Common myeloid progenitor, CD34-positive (primary cell): ENCODE measurements around the gene TGFBRAP1.
A peak's percentile ranks its signal among the peaks of the same experiment; 100 is the strongest.

Source experiments
- CTCF ChIA-PET: fragments of 350-600 bp; sonication (Branson Sonifier 250); formaldehyde crosslinking; loops from one replicate; lab custom pipeline; 2021; ENCODE audit warnings: antibody characterized with exemption; lab: Charles Lee
- POLR2A ChIA-PET: fragments of 350-600 bp; sonication (Branson Sonifier 250); formaldehyde crosslinking; loops from one replicate; lab custom pipeline; 2021; ENCODE audit warnings: antibody characterized with exemption; lab: Charles Lee
- DNase-seq, 3 donors: peaks; one replicate each; pipeline versions ENCODE4 v3.0.0 to v3.0.0-alpha.2; 2013
- H3K27ac ChIP-seq, 2 experiments: 1 replicate in 1 of 2; 2 replicates in 1 of 2; pipeline ENCODE4 v1.7.0; 2013; ENCODE audit warnings: inconsistent platforms in 2 of 2, low read length in 2 of 2, mild to moderate bottlenecking in 2 of 2, low read depth in 1 of 2, moderate library complexity in 1 of 2; ENCODE audit not compliant: severe bottlenecking in 2 of 2, insufficient read depth in 1 of 2, poor library complexity in 1 of 2
- H3K27me3 ChIP-seq, 5 experiments: replicated peaks in 2 of 5; 1 replicate in 3 of 5; 2 replicates in 2 of 5; pipeline versions ENCODE4 v1.6.1 to v1.7.0; 2013; ENCODE audit warnings: low read length in 4 of 5, mild to moderate bottlenecking in 2 of 5, moderate library complexity in 2 of 5, inconsistent platforms in 1 of 5; ENCODE audit not compliant: insufficient read depth in 5 of 5, control insufficient read depth in 4 of 5
- H3K36me3 ChIP-seq, 4 experiments: 1 replicate in 2 of 4; 2 replicates in 2 of 4; pipeline versions ENCODE4 v1.6.1 to v1.7.0; 2013; ENCODE audit warnings: low read length in 3 of 4, control low read depth in 1 of 4, mild to moderate bottlenecking in 1 of 4; ENCODE audit not compliant: control insufficient read depth in 4 of 4, insufficient read depth in 4 of 4
- H3K4me1 ChIP-seq, 4 experiments: 1 replicate in 3 of 4; 2 replicates in 1 of 4; pipeline versions ENCODE4 v1.6.1 to v1.7.1; 2013; ENCODE audit warnings: low read length in 3 of 4, mild to moderate bottlenecking in 3 of 4, control low read depth in 1 of 4, inconsistent platforms in 1 of 4, moderate library complexity in 1 of 4; ENCODE audit not compliant: control insufficient read depth in 4 of 4, insufficient read depth in 4 of 4; ENCODE audit errors: control extremely low read depth in 1 of 4
- H3K4me3 ChIP-seq, 7 experiments: 1 replicate in 4 of 7; 2 replicates in 3 of 7; pipeline versions ENCODE4 v1.5.1 to v1.7.0; 2013; ENCODE audit warnings: mild to moderate bottlenecking in 7 of 7, low read length in 6 of 7, moderate library complexity in 6 of 7, inconsistent platforms in 2 of 7, low read depth in 2 of 7, control low read depth in 1 of 7; ENCODE audit not compliant: insufficient read depth in 4 of 7, control insufficient read depth in 1 of 7; ENCODE audit errors: extremely low read depth in 1 of 7
- H3K9me3 ChIP-seq, 5 experiments: 1 replicate in 4 of 5; 2 replicates in 1 of 5; pipeline versions ENCODE4 v1.6.1 to v1.7.1; 2013; ENCODE audit warnings: low read length in 4 of 5, mild to moderate bottlenecking in 2 of 5, inconsistent platforms in 1 of 5, low read depth in 1 of 5, moderate library complexity in 1 of 5; ENCODE audit not compliant: control insufficient read depth in 4 of 5, insufficient read depth in 2 of 5; ENCODE audit errors: control extremely low read depth in 1 of 5
- WGBS: methylation state at CpG from one replicate; pipeline ENCODE4 v1.1.5; 2013; ENCODE audit not compliant: insufficient coverage; 5-methylcytosine and 5-hydroxymethylcytosine counted together

TGFBRAP1 gene

DNA sequence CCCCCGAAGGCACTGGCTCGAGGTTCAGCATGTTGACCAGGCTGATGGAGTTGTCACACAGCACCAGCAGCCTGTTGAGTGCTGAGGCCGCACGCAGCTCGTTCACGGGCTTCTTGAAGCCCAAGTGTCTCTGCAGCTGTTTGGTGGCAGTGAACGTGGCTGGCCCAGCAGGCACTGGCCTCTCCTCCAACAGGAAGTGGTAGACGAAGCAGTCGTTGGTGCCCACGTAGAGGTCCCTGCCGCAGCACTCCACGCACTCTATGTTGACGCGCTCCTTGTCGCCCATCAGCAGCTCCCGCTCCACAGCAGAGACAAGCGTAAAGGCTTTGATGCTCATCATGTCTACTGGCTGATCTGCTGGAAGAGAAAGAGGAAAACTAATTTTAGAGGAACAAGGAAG lies 21.6 kb downstream of the TGFBRAP1 start:
- 79% methylated on average over 16 of the region's 17 CpGs for WGBS

DNA sequence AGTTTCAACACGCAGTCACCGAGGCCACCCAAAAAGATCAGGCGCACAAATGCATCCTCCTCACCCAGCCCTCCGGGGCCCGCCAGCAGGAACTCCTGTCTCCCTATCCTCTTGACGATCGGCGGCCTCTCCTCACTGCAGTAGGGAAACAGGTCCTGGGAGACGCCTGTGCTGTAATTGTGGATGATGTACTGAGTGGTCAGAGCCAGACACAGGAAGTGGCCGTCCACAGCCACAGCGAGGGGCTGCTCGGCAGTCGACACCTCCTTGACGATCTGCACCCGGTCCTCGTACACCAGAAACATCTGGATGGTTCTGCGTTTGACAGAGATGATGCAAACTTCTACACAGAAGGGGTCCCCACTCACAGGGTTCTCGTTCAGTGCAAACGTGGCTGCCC lies 22.0 kb downstream of the TGFBRAP1 start:
- H3K9me3 ChIP-seq, result no peaks in the 10 kb centered on the region
- 95% methylated on average over 11 of the region's 19 CpGs for WGBS
- peak overlapping the region in 1 of 2 experiments; percentile 55 for H3K27ac ChIP-seq
- H3K4me1 ChIP-seq, result peaks cover 0 to 33% (median 26%) of the 10 kb centered on the region in 4 experiments
- no peaks in the 10 kb centered on the region for H3K27me3 ChIP-seq
- H3K36me3 ChIP-seq, result peaks cover 6 to 55% (median 37%) of the 10 kb centered on the region in 4 experiments
- no peak overlapping the region for H3K4me3 ChIP-seq
- ChIA-PET CTCF (interaction anchor here (1.5 to 6.4 kb wide), 2 partner anchors 13 to 28 kb away, joined by 4 to 40 read pairs; no protein-coding TSS in a partner anchor), POLR2A (no interaction called here)
- DNase-seq, result no peak

More for the DNA sequence above, 21.6 kb downstream of the TGFBRAP1 start:
- H3K9me3 ChIP-seq, result no peaks in the 10 kb centered on the region
- H3K36me3 ChIP-seq, result peaks cover 6 to 51% (median 37%) of the 10 kb centered on the region in 4 experiments
- CTCF ChIA-PET, result interaction anchor here (1.5 to 6.4 kb wide), 3 partner anchors 14 to 28 kb away, joined by 4 to 40 read pairs (median 10); partner anchors contain the start of gene TGFBRAP1
- POLR2A ChIA-PET, result no interaction called here
- H3K4me1 ChIP-seq, result peaks cover 0 to 33% (median 25%) of the 10 kb centered on the region in 4 experiments
- H3K27me3 ChIP-seq, result no peaks in the 10 kb centered on the region
- DNase-seq, result no peak
- H3K27ac ChIP-seq, result peak overlapping the region in 1 of 2 experiments; percentile 55
- H3K4me3 ChIP-seq, result no peak overlapping the region

DNA sequence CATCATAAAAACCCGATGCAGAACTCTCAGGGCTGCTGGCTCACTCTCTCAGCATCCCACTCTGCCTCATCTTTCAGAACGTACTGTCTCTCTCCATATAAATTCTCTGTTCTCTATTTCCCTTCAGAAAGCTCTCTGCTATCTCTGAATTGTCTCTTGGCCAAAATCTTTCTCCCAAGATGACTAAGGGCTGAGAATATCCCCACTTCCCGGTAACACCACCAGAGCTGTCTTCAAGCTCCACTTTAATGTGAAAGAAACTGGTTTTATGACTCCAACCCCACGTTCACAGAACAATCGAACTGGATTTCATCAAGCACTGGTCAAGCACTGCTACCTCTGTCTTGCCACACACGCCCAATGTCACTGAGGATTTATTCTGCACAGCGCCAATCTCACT lies 22.4 kb downstream of the TGFBRAP1 start:
- H3K27me3 ChIP-seq, result no peaks in the 10 kb centered on the region
- 97% methylated on average over 7 of the region's 7 CpGs for WGBS
- peaks cover 6 to 56% (median 37%) of the 10 kb centered on the region in 4 experiments for H3K36me3 ChIP-seq
- POLR2A ChIA-PET, result no interaction called here
- no peak for DNase-seq
- H3K27ac ChIP-seq, result peak overlapping the region in 1 of 2 experiments; percentile 55
- no peaks in the 10 kb centered on the region for H3K9me3 ChIP-seq
- CTCF ChIA-PET, result interaction anchor here (1.2 to 6.4 kb wide), 2 partner anchors 13 to 21 kb away, joined by 3 to 40 read pairs; no protein-coding TSS in a partner anchor
- no peak overlapping the region for H3K4me3 ChIP-seq
- peaks cover 0 to 33% (median 28%) of the 10 kb centered on the region in 4 experiments for H3K4me1 ChIP-seq

DNA sequence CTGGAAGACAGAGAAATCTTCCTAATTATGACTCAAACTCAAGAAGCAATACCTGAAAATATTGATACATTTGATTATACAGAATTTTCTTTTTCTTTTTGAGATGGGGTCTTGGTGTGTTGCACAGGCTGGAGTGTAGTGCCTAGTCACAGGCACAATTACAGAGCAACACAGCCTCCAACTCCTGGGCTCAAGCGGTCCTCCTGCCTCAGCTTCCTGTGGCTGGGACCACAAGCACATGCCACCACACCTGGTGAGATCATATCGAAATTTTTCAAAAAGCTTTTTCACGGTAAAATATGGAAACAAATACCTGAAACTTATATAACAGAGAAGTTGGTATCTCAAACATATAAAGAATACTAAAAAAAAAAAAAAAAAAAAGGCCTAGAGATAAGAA lies 27.9 kb downstream of the TGFBRAP1 start:
- no peak overlapping the region for H3K4me3 ChIP-seq
- POLR2A ChIA-PET, result no interaction called here
- H3K27me3 ChIP-seq, result no peaks in the 10 kb centered on the region
- H3K36me3 ChIP-seq, result peaks cover 17 to 69% (median 32%) of the 10 kb centered on the region in 4 experiments
- peaks cover 0 to 24% (median 9%) of the 10 kb centered on the region in 4 experiments for H3K4me1 ChIP-seq
- H3K9me3 ChIP-seq, result no peaks in the 10 kb centered on the region
- 83% methylated on average over 1 of the region's 3 CpGs for WGBS
- CTCF ChIA-PET, result interaction anchor here (0.5 to 2.7 kb wide), 5 partner anchors 14 to 828 kb away, joined by 3 to 7 read pairs (median 4); no protein-coding TSS in a partner anchor
- peak in 1 of 3 donors; percentile 42 for DNase-seq
- H3K27ac ChIP-seq, result no peak overlapping the region

DNA sequence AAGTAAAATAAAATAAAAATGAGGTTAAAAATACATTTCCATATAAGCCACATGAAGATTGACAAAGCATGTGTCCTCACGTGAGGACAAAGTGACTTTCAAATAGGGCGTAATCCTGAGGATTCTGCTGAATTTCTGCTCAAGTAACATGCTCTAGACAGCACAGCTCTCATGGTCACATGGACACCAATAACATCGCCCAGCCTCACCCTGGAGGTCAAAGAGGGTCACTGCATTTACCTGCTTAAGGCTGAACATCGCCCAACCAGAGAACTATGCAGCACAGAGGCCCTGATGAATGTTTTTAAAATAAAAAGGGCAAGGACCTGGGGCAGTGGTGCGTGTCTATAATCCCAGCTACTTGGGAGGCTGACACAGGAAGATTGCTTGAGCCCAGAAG lies 30.2 kb downstream of the TGFBRAP1 start:
- WGBS, result 96% methylated on average over 3 of the region's 5 CpGs
- ChIA-PET POLR2A (no interaction called here), CTCF (interaction anchor here (2.0 to 4.3 kb wide), 5 partner anchors 11 to 29 kb away, joined by 8 to 24 read pairs (median 9); partner anchors contain the start of gene TGFBRAP1)

DNA sequence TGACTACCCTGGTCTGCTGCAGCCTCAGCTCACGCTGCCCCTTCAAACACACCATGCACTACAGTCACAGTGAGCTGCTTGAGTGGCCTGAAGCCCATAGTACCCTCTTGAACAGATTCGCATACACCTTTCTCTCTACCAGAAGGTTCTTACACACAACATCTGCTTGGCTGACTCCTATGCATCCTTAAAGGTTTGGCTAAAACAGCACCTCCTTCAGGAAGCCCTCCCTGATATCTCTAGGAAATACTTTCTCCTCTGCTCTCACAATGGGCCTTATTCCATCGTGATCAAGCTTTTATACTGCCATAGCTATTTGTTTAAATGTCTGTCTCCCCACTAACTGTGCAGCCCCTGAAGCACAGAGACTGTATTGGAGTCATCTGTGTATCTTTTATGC lies 31.5 kb downstream of the TGFBRAP1 start:
- H3K4me3 ChIP-seq, result no peak overlapping the region
- ChIA-PET POLR2A (no interaction called here), CTCF (interaction anchor here (0.8 to 4.3 kb wide), 7 partner anchors 11 to 47 kb away, joined by 3 to 24 read pairs (median 8); partner anchors contain the start of gene TGFBRAP1)
- peak overlapping the region in 1 of 2 experiments; percentile 38 for H3K27ac ChIP-seq
- 100% methylated on average over 3 of the region's 3 CpGs for WGBS
- DNase-seq, result no peak
- H3K4me1 ChIP-seq, result peaks cover 0 to 17% (median 4%) of the 10 kb centered on the region in 4 experiments
- no peaks in the 10 kb centered on the region for H3K27me3 ChIP-seq
- peaks cover 23 to 80% (median 46%) of the 10 kb centered on the region in 4 experiments for H3K36me3 ChIP-seq
- no peaks in the 10 kb centered on the region for H3K9me3 ChIP-seq

More for the DNA sequence above, 30.2 kb downstream of the TGFBRAP1 start:
- Histone ChIP-seq H3K4me3 (no peak overlapping the region), H3K27me3 (no peaks in the 10 kb centered on the region), H3K4me1 (peaks cover 0 to 26% (median 8%) of the 10 kb centered on the region in 4 experiments), H3K36me3 (peaks cover 23 to 76% (median 34%) of the 10 kb centered on the region in 4 experiments), H3K27ac (peak overlapping the region in 1 of 2 experiments; percentile 7), H3K9me3 (no peaks in the 10 kb centered on the region)
- DNase-seq, result peak in 2 of 3 donors; percentile 35 to 44

DNA sequence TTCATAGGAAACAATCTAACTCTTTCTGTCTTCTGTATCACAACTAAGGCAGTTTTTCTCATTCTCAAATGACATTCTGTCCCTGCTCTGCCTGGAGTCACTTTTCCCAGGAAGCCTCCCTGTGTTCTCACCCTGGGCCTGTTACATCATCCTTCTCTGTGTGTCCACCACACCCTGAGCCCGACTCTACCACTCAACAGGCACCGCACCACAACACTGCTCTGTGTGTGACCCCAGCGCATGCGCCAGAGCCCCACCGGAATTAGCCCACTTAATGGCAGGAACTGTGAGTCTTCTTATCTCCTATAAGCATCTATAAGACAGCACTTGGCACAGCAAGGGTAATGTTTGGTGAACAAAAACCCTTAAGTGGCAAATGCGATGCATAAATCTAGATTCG lies 32.3 kb downstream of the TGFBRAP1 start:
- Histone ChIP-seq H3K36me3 (peaks cover 27 to 82% (median 51%) of the 10 kb centered on the region in 4 experiments), H3K4me3 (no peak overlapping the region), H3K27me3 (no peaks in the 10 kb centered on the region), H3K9me3 (no peaks in the 10 kb centered on the region), H3K4me1 (peaks cover 0 to 11% (median 4%) of the 10 kb centered on the region in 4 experiments), H3K27ac (peak overlapping the region in 1 of 2 experiments; percentile 19)
- DNase-seq, result peak in 2 of 3 donors; percentile 26 to 34
- WGBS, result 65% methylated on average over 7 of the region's 7 CpGs
- ChIA-PET CTCF (interaction anchor here (1.0 to 4.3 kb wide), 3 partner anchors 10 to 33 kb away, joined by 4 to 24 read pairs (median 6); no protein-coding TSS in a partner anchor), POLR2A (no interaction called here)
